Smooth muscle cell (in vitro differentiated cells): ENCODE measurements around the gene PRSS3. TPM values are rescaled to one million over a fixed set of nuclear protein-coding genes. Genes with fewer than 3 reads are reported as not detected.
"Not testable (repeated sequence)": the region's sequence is repeated elsewhere in the genome, so short reads cannot be mapped to it uniquely, and the experiment has no call there.

Experiments used
- DNase-seq: peaks from one replicate; lab custom pipeline; 2025; ENCODE audit not compliant: unreplicated experiment; lab: John Stamatoyannopoulos, UW
- H2AFZ ChIP-seq: fragments of 200-600 bp; sonication (generic); 2 replicates; pipeline ENCODE4 v1.6.0; 2016; ENCODE audit warnings: antibody characterized with exemption, low read depth, mild to moderate bottlenecking
- H3F3A ChIP-seq: fragments of 200-600 bp; sonication (generic); 2 replicates; pipeline ENCODE4 v1.6.0; 2017; ENCODE audit warnings: antibody characterized with exemption, low read depth
- H3K27ac ChIP-seq: fragments of 200-600 bp; sonication (generic); 2 replicates; pipeline ENCODE4 v1.5.1; 2016; ENCODE audit warnings: low read depth, mild to moderate bottlenecking
- H3K27me3 ChIP-seq: fragments of 200-600 bp; sonication (generic); 2 replicates; pipeline ENCODE4 v1.6.1; 2016; ENCODE audit warnings: low read depth, mild to moderate bottlenecking
- H3K36me3 ChIP-seq: fragments of 200-600 bp; sonication (generic); 2 replicates; pipeline ENCODE4 v1.5.1; 2016; ENCODE audit warnings: low read depth
- H3K4me1 ChIP-seq: fragments of 200-600 bp; sonication (generic); 2 replicates; pipeline ENCODE4 v1.5.1; 2016; ENCODE audit warnings: low read depth
- H3K4me2 ChIP-seq: fragments of 200-600 bp; sonication (generic); 2 replicates; pipeline ENCODE4 v1.6.0; 2016; ENCODE audit warnings: mild to moderate bottlenecking
- H3K4me3 ChIP-seq: fragments of 200-600 bp; sonication (generic); 2 replicates; pipeline ENCODE4 v1.5.1; 2016; ENCODE audit warnings: mild to moderate bottlenecking
- H3K79me2 ChIP-seq: fragments of 200-600 bp; sonication (generic); 2 replicates; pipeline ENCODE4 v1.6.0; 2016; ENCODE audit warnings: low read depth, mild to moderate bottlenecking
- H3K9ac ChIP-seq: fragments of 200-600 bp; sonication (generic); 2 replicates; pipeline ENCODE4 v1.6.0; 2016; ENCODE audit warnings: low read depth
- H3K9me3 ChIP-seq: fragments of 200-600 bp; sonication (generic); replicated peaks from 2 replicates; pipeline ENCODE4 v1.5.1; 2016; ENCODE audit warnings: low read depth
- H4K20me1 ChIP-seq: fragments of 200-600 bp; sonication (generic); 2 replicates; pipeline ENCODE4 v1.6.0; 2016; ENCODE audit warnings: low read depth
- WGBS: methylation state at CpG from one replicate; pipeline ENCODE4 v1.1.7; 2016; ENCODE audit warnings: low lambda C conversion rate; 5-methylcytosine and 5-hydroxymethylcytosine counted together
- polyA plus RNA-seq: library from polyadenylated mRNA; unstranded; fragments of >200 nt; fragmentation: Nextera tagmentation; extraction: Ambion mirVana; gene quantifications from 2 replicates; pipeline ENCODE4 v1.2.1, GENCODE V29; 2016
- total RNA-seq: library from RNA; depleted of rRNA; stranded (reverse); fragments of >200 nt; gene quantifications from 2 replicates; pipeline ENCODE4 v1.2.3, GENCODE V29; 2014
- TF ChIP-seq, protein P1 (sequence below): fragments of 200-600 bp; sonication (generic); IDR thresholded peaks from 2 replicates; pipeline ENCODE4 v1.5.1; 2017; ENCODE audit warnings: borderline replicate concordance, mild to moderate bottlenecking, antibody characterized with exemption; ENCODE audit not compliant: insufficient read depth, poor library complexity, severe bottlenecking

PRSS3 gene
- total and polyA plus RNA-seq, 2 experiments from 2014 or later, result not detected

DNA sequence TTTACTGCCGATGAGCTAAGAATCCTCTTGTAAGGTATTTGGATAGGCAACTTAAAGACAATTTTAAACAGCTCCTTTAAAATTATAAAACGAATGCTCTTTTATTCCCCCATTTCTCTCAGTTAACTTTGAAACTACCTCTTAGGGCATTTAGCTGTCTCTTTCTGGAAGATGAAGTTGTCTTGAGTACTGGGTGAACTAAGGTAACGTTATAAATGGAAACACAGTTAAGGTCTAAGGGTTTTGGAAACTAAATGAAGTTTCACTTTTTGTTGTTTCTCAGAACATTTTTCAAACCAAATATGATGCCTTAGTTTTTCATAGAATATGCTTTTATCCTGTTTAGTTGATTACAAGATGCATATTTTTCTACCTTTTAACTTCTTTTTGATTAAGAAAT, 28.4 kb downstream of the PRSS3 start:
- Histone ChIP-seq H3K27me3 (no peaks in the 10 kb centered on the region), H3K9me3 (no peaks in the 10 kb centered on the region), H3K4me2 (no peak overlapping the region), H4K20me1 (peaks cover 100% of the 10 kb centered on the region), H2AFZ (no peak overlapping the region), H3K4me1 (peaks cover 18% of the 10 kb centered on the region), H3F3A (no peaks in the 10 kb centered on the region), H3K4me3 (no peak overlapping the region), H3K79me2 (peaks cover 100% of the 10 kb centered on the region), H3K36me3 (no peaks in the 10 kb centered on the region), H3K9ac (no peak overlapping the region), H3K27ac (peak overlapping the region; percentile 20)
- TF ChIP-seq, protein P1, sequence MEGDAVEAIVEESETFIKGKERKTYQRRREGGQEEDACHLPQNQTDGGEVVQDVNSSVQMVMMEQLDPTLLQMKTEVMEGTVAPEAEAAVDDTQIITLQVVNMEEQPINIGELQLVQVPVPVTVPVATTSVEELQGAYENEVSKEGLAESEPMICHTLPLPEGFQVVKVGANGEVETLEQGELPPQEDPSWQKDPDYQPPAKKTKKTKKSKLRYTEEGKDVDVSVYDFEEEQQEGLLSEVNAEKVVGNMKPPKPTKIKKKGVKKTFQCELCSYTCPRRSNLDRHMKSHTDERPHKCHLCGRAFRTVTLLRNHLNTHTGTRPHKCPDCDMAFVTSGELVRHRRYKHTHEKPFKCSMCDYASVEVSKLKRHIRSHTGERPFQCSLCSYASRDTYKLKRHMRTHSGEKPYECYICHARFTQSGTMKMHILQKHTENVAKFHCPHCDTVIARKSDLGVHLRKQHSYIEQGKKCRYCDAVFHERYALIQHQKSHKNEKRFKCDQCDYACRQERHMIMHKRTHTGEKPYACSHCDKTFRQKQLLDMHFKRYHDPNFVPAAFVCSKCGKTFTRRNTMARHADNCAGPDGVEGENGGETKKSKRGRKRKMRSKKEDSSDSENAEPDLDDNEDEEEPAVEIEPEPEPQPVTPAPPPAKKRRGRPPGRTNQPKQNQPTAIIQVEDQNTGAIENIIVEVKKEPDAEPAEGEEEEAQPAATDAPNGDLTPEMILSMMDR, result no peak
- WGBS, result 93% methylated on average over 3 of the region's 3 CpGs
- DNase-seq, result no peak

DNA sequence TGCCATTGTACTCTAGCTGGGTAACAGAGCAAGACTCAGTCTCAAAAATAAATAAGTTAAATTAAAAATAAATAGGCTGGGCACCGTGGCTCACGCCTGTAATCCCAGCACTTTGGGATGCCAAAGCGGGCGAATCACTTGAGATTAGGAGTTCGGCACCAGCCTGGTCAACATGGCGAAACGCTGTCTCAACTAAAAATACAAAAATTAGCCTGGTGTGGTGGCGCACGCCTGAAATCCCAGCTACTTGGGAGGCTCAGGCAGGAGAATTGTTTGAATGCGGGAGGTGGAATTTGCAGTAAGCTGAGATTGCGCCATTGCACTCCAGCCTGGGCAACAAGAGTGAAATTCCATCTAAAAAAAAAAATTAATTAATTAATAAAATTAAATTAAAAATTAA, 31.9 kb downstream of the PRSS3 start:
- not testable (repeated sequence) for H3K4me2 ChIP-seq
- 97% methylated on average over 11 of the region's 11 CpGs for WGBS
- peaks cover 100% of the 10 kb centered on the region for H4K20me1 ChIP-seq

DNA sequence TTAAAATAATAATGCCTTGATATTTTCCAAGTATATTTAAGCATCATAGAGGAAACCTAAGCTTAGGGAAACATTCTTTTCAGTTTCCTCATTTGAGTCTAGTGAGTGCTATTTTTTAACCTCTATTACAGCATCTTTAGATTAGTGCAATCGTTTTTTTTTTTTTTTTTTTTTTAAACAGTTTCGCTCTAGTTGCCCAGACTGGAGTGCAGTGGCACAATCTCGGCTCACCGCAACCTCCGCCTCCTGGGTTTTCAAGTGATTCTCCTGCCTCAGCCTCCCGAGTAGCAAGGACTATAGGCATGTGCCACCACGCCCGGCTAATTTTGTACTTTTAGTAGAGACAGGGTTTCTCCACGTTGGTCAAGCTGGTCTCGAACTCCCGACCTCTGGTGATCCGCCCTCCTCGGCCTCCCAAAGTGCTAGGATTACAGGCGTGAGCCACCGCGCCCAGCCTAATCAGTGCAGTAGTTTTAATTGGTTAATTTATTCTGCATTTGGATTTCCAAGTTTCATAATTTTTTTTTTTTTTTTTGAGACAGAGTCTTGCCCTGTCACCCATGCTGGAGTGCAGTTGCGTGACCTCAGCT, 34.4 kb downstream of the PRSS3 start:
- not testable (repeated sequence) for H3K9me3 ChIP-seq, H3K4me2 ChIP-seq, H3K4me3 ChIP-seq, H3K36me3 ChIP-seq, H3K27ac ChIP-seq, H3K4me1 ChIP-seq, H3K9ac ChIP-seq, DNase-seq, H3K27me3 ChIP-seq, H2AFZ ChIP-seq, H3F3A ChIP-seq
- 97% methylated on average over 17 of the region's 17 CpGs for WGBS
- peaks cover 100% of the 10 kb centered on the region for H3K79me2 ChIP-seq
- peaks cover 100% of the 10 kb centered on the region for H4K20me1 ChIP-seq

More for the DNA sequence above, 31.9 kb downstream of the PRSS3 start:
- H3K4me3 ChIP-seq, H3K4me1 ChIP-seq, DNase-seq, H3K27ac ChIP-seq, H3K27me3 ChIP-seq, H3K9ac ChIP-seq, H3K9me3 ChIP-seq, H3F3A ChIP-seq, H3K36me3 ChIP-seq, H2AFZ ChIP-seq: not testable (repeated sequence)
- peaks cover 100% of the 10 kb centered on the region for H3K79me2 ChIP-seq

DNA sequence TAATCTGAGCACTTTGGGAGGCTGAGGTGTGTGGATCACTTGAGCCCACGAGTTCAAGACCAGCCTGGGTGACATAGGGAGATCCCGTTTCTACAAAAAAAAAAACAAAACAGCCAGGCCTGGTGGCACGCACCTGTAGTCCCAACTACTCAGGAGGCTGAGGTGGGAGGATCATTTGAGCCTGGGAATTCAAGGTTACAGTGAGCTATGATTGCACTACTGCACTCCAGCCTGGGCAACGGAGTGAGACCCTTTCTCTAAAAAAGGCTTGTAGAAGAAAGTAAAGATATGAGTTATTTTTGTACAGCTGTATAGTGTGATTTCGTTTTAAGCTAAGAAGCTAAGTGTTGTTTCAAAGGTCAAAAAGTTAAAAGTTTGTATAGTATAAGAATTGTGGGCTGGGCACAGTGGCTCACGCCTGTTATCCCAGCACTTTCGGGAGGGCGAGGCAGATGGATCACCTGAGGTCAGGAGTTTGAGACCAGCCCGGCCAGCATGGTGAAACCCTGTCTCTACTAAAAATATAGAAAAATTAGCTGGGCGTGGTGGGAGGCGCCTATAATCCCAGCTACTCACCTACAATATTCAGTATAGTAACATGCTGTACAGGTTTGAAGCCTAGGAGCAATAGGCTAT, 40.4 kb downstream of the PRSS3 start:
- TF ChIP-seq, protein P1, result no peak
- Histone ChIP-seq H3K4me2 (no peak overlapping the region), H3K4me1 (peaks cover 7% of the 10 kb centered on the region), H3K27me3 (no peaks in the 10 kb centered on the region), H3K9me3 (no peaks in the 10 kb centered on the region), H3F3A (no peaks in the 10 kb centered on the region), H4K20me1 (peaks cover 100% of the 10 kb centered on the region), H3K79me2 (peaks cover 100% of the 10 kb centered on the region), H2AFZ (no peak overlapping the region), H3K4me3 (no peak overlapping the region), H3K36me3 (no peaks in the 10 kb centered on the region), H3K27ac (peak overlapping the region; percentile 40), H3K9ac (no peak overlapping the region)
- no peak for DNase-seq
- 95% methylated on average over 11 of the region's 11 CpGs for WGBS

DNA sequence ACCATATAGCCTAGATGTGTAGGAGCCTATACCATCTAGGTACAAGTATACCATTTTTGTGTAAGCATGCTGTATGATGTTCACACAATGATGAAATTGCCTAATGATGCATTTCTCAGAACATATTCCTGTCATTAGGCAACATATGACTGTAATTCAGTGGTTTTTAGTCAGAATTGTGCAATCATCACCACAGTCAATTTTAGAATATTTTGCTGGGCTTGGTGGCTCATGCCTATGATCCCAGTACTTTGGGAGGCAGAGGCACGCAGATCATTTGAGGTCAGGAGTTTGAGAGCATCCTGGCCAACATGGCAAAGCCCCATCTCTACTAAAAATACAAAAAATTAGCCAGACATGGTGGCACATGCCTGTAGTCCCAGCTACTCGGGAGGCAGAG, 40.9 kb downstream of the PRSS3 start:
- not testable (repeated sequence) for H3K9ac ChIP-seq, H3K27me3 ChIP-seq, H3F3A ChIP-seq, H3K9me3 ChIP-seq, H3K4me3 ChIP-seq, DNase-seq, H3K4me2 ChIP-seq, H2AFZ ChIP-seq, H3K4me1 ChIP-seq, H3K36me3 ChIP-seq
- peaks cover 100% of the 10 kb centered on the region for H3K79me2 ChIP-seq
- peak overlapping the region; percentile 40 for H3K27ac ChIP-seq
- peaks cover 100% of the 10 kb centered on the region for H4K20me1 ChIP-seq
- WGBS, result 72% methylated on average over 2 of the region's 2 CpGs
